HG03442 (cell line): ENCODE measurements around the gene PCDH12.
A peak's percentile ranks its signal among the peaks of the same experiment; 100 is the strongest.

ENCODE experiments used
- ATAC-seq: cut with Tn5 transposase; IDR thresholded peaks from one replicate; pipeline ENCODE4 v1.9.1; 2021; ENCODE audit warnings: mild to moderate bottlenecking, moderate library complexity; ENCODE audit not compliant: unreplicated experiment

PCDH12 gene

DNA sequence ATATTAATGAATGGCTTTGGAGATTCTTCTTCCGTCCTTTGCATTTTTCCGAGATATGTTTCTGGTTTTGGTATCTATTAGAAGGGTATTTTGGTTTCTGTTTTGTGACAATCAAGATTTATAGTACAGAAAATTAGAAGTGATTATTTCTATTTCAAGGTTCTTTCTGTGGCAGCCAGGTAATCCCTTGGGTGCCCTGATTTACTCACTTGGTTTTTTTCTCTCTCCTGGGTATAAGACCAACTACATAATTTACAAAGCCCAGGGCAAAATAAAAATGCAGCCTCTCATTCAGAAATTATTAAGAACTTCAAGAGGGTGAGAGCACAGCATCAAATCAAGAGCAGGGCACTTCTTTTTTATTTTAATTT lies 8.9 kb upstream of the PCDH12 start:
- ATAC-seq: no peak

GRCh38 chr5:141966275-141966962 lies 8.4 kb upstream of the PCDH12 start:
- ATAC-seq: no peak

GRCh38 chr5:141965071-141965470 lies 7.1 kb upstream of the PCDH12 start:
- no peak for ATAC-seq

GRCh38 chr5:141963701-141964100 lies 5.7 kb upstream of the PCDH12 start:
- ATAC-seq: no peak

GRCh38 chr5:141961466-141961865 lies 3.5 kb upstream of the PCDH12 start:
- no peak for ATAC-seq

GRCh38 chr5:141960449-141961323 lies 2.7 kb upstream of the PCDH12 start:
- peak; percentile 96 for ATAC-seq

- ATAC-seq: no peak
Measured at GRCh38 chr5:141960018-141960417, 2.0 kb upstream of the PCDH12 start.

- ATAC-seq: no peak
Measured at GRCh38 chr5:141958546-141959172, 657 bp upstream of the PCDH12 start.

GRCh38 chr5:141957367-141957996 lies 520 bp downstream of the PCDH12 start:
- ATAC-seq: no peak

DNA sequence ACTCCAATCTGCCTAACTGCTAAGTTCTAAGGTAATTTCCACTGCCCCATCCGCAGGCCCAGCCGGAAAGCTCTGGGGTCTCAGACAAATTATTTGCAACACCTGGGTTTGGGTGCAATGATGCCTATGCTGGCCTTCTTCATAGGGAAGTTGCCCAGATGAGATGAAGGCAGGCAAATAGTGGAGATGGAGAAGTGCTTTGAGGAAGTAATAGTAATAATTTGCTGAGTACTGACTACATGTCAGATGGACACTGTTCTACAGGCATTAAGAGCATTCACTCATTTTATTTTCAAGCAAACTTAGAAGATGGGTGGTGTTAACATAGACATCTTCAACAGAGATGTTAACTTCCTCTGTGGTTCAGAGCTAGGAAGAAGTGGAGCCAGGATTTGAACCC lies 3.8 kb downstream of the PCDH12 start:
- no peak for ATAC-seq

DNA sequence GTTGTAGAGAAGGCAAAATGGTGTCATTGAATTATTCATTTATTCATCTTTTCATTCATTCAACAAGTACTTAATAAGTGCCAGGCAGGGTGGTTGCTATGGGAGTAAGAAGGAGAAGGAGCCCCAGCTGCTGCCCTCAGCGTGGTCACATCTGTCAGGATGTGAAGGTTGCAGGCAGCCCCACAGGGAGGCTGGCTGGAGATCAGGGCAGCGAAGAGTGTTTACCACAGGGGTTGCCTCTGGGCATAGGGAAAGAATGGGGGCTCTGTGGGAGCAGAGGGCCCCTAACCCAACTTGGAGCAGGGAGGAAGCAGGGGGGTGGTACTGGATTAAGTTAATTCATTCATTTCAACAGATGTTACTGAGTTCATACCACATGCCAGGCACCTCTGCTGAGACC lies 6.0 kb downstream of the PCDH12 start:
- ATAC-seq: no peak

DNA sequence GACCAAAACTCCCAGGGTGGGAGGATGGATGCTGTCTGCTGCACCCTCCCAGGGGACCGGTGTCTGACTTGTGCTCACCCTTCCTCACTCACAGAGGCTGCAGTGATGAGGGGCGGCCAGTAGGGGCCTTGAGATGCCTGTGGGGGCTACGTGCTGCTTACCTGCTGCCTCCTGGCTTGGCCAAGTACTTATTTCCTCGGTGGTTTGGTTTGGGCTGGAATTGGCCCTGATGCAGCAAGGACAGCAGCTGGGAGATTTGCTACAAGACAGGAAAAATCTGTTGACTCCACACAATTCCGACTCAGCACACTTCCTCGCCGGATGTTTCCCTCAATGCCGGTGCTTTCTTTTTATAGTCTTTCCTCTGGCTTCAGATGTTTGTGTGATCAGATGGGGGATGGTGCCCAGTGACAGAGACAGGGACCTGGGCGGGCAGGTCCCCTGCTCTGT lies 6.6 kb downstream of the PCDH12 start:
- ATAC-seq: peak; percentile 75

GRCh38 chr5:141950207-141951005 lies 7.6 kb downstream of the PCDH12 start:
- no peak for ATAC-seq

GRCh38 chr5:141949511-141949910 lies 8.5 kb downstream of the PCDH12 start:
- ATAC-seq: no peak

DNA sequence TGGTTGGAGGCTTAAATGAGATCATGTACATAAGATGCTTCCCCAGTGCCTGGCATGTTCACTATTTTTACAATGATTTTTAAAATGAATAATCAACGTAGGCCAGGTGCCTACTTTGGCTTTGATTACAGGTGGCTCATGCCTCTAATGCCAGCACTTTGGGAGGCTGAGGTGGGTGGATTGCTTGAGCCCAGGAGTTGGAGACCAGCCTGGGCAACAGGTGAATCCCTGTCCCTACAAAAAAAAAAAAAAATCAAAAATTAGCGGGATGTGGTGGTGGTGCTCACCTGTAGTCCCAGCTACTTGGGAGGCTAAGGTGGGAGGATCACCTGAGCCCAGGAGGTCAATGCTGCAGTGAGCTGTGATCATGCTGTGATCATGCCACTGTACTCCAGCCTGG lies 9.2 kb downstream of the PCDH12 start:
- no peak for ATAC-seq

DNA sequence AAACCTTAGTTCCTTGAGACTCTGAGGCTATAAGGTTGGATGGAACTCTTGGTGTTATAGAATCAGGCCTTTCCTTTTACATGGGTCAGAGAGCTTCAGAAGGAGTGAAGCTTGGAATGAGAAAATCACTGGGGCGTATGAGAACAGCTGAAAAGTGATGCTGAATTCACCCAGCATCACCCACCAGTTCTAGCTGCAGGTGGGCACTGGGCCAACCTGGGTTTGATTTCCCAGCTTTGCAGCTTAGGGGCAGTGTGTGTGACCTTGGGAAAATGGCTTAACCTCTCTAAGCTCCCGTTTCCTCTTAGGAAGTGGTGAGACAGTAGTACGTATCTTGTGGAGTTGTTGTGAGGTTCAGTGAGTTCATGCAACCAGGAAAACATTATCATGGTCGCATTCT lies 10.7 kb downstream of the PCDH12 start:
- ATAC-seq: no peak

- no peak for ATAC-seq
Measured at GRCh38 chr5:141945511-141946051, 12.4 kb downstream of the PCDH12 start.

GRCh38 chr5:141944076-141944475 lies 13.9 kb downstream of the PCDH12 start:
- no peak for ATAC-seq

DNA sequence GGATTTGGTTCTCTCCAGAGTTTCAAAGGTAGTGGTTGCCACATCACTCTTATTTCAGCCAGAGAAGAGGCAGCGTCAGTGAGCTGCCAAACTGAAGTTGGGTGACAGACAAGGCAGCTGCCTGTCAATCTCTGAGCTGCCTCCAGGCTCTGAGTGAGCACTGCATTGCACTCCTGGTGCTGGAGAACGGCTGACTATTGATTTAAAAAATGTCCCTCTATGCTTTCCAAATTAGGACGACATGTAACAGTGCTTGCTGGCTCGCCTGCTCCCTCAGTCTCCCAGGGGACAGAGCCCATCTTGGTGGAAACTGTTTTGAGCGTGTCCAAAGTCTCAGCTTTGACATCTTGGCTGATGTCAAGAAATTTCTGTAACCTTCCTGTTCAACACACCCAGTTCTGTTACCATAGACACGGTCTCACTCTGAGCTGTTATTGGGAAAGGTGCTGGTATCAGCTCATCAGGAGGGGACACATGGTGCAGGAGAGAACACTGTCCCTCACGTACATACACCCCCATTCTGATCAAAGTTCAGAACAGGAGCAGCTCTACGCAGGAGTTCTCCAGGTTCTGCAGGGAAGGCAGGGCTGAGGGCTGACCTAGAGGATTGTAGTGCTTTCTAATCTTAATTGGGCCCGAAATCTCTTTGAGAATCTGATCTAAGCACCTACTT lies 15.7 kb downstream of the PCDH12 start:
- no peak for ATAC-seq

DNA sequence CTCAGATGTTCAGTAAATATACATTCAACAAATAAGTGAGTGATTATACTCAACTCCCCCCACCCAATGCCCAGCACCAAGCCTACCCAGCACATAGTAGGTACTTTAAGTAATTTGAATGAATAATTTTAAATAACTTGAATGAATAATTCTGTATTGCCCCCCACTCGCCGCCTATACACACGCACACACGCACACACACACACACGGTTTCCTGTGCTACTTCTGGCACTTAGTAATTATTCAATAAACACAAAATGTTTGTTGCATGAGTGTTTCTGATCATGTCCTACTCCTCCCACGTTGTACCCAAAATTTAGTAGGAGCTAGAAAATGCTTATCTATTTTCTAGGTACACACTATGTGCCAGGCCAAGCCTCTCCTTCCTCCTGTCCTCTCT lies 16.2 kb downstream of the PCDH12 start:
- ATAC-seq: no peak
